Body of pancreas (tissue), 4 donors: ENCODE data around the gene KLHL12.

Source experiments
- POLR2A ChIP-seq, 3 donors: fragments of 450-650 bp; IDR thresholded peaks; one replicate each; pipeline ENCODE4 v1.6.1; 2016; ENCODE audit warnings: antibody characterized with exemption in 3 of 3, mild to moderate bottlenecking in 2 of 3
- TF ChIP-seq, protein P1 (sequence below), 7 experiments: fragments of 450-650 bp in 4 of 7; fragments of 200-600 bp in 3 of 7; sonication (generic) in 3 of 7; IDR thresholded peaks; one replicate each; pipeline ENCODE4 v1.5.1; 2016 to 2019; ENCODE audit warnings: antibody characterized with exemption in 7 of 7

DNA sequence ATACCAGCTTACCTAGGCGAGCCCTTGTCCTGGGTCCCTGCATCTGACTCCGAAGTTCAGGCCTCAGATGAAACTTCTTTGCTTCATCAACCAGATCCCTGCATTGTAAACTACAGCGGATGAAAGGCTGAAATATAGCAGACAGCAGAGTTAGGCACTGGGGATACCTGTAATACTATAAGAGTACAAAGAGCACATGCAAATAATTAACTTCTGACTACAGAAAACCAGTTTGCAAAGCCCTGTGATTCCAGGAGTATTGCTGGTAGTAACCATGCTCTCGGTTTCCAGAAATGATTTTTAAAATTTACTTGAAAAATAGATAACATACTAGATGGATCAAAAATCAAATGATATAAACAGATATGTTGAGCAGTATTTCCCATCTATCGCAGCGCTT lies 18.0 kb downstream of the KLHL12 start:
- TF ChIP-seq POLR2A (IDR thresholded peaks at IDR 0.05) = no peak
- TF ChIP-seq, protein P1, sequence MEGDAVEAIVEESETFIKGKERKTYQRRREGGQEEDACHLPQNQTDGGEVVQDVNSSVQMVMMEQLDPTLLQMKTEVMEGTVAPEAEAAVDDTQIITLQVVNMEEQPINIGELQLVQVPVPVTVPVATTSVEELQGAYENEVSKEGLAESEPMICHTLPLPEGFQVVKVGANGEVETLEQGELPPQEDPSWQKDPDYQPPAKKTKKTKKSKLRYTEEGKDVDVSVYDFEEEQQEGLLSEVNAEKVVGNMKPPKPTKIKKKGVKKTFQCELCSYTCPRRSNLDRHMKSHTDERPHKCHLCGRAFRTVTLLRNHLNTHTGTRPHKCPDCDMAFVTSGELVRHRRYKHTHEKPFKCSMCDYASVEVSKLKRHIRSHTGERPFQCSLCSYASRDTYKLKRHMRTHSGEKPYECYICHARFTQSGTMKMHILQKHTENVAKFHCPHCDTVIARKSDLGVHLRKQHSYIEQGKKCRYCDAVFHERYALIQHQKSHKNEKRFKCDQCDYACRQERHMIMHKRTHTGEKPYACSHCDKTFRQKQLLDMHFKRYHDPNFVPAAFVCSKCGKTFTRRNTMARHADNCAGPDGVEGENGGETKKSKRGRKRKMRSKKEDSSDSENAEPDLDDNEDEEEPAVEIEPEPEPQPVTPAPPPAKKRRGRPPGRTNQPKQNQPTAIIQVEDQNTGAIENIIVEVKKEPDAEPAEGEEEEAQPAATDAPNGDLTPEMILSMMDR (IDR thresholded peaks at IDR 0.05) = no peak
